ENCODE results near the gene SORT1. TPM values are rescaled to one million over a fixed set of nuclear protein-coding genes. Genes with fewer than 3 reads are reported as not detected.

SORT1 gene
- total and polyA plus RNA-seq, 2 of the 8 experiments (the other 6 are each of a cell fraction or from before 2014, with no cell fraction given) = 18.7 to 69.6 TPM

GRCh38 chr1:109274533-109275476 is 122.9 kb downstream of the SORT1 start (continued):
- TF ChIP-seq RXRA (IDR thresholded peaks at IDR 0.05; ENCODE audit: insufficient read depth, low read depth, low read length) (no peak), EP300 (IDR thresholded peaks at IDR 0.05; ENCODE audit: borderline replicate concordance in 1 of 2, low read depth in 2 of 2, low read length in 2 of 2) (no peak), CHD1 (IDR thresholded peaks at IDR 0.05; ENCODE audit: low read depth, low read length) (no peak), POLR2AphosphoS5 (IDR thresholded peaks at IDR 0.05; ENCODE audit: low read depth, low read length) (no peak), EGR1 (IDR thresholded peaks at IDR 0.05; ENCODE audit: borderline replicate concordance, low read depth, low read length) (no peak), USF2 (IDR thresholded peaks at IDR 0.05; ENCODE audit: low read length) (no peak), SIN3A (conservative IDR thresholded peaks at IDR 0.05 in 1 of 2, IDR thresholded peaks at IDR 0.05 in 1 of 2; ENCODE audit: low read depth in 1 of 2, low read length in 2 of 2) (no peak), CEBPB (IDR thresholded peaks at IDR 0.05; ENCODE audit: low read depth, low read length) (no peak)
